Transverse colon (tissue), 3 donors: ENCODE measurements around the gene TMEM53.

ENCODE experiments used
- EP300 ChIP-seq: sonication (generic); formaldehyde crosslinking; IDR thresholded peaks from one replicate; pipeline ENCODE4 v1.6.1; 2017; ENCODE audit warnings: antibody characterized with exemption, low read depth
- TF ChIP-seq, protein P1 (sequence below), 5 experiments: fragments of 200-600 bp in 3 of 5; fragments of 450-650 bp in 2 of 5; sonication (generic) in 3 of 5; IDR thresholded peaks; 1 replicate in 2 of 5; 2 replicates in 3 of 5; pipeline ENCODE4 v1.5.1; 2016 to 2017; ENCODE audit warnings: antibody characterized with exemption in 5 of 5, inconsistent platforms in 3 of 5, mild to moderate bottlenecking in 2 of 5, moderate library complexity in 1 of 5

DNA sequence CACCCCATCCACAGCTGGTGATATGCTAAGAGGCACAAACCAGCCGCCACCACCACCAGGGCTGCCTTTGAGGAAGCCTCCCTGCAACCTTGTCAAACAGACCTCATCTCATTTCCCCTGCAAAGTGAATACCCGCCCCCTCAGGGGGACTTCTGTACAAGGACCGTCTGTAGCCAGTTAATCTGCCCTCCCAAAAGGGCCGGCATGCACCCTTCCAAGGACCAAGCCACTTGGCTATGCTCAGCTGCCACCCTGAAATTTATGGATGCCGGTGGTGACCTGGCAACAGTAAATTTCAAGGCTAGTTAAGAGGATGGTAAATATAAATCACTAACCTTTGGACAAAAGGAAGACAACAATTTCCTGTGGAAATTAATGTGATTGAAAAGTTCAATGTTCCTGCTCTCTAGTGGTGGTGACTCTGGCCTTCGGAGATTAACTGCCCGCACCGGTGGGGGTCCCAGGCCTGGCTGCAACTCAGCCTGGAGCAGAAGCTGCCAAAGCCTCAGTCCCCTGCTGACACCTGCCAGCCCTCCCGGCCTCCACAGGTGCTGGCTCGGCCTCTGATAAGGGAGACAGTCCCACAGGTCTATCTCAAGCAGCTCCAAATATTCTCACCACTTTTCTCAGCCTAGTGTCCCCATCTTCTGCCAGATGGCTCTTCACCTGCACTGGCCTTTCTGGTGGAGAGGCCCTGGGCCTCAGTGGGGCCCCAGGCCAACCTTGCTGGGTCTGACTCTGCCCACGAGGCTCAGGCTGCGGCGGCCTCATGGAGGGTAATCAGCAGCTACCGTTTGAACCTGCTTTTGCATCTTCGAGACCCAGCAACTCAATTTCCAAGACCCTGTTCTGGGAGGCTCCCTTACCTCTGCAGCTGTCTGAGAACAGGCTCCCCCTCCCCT, 12.2 kb downstream of the TMEM53 start:
- TF ChIP-seq EP300 = no peak
- TF ChIP-seq, protein P1, sequence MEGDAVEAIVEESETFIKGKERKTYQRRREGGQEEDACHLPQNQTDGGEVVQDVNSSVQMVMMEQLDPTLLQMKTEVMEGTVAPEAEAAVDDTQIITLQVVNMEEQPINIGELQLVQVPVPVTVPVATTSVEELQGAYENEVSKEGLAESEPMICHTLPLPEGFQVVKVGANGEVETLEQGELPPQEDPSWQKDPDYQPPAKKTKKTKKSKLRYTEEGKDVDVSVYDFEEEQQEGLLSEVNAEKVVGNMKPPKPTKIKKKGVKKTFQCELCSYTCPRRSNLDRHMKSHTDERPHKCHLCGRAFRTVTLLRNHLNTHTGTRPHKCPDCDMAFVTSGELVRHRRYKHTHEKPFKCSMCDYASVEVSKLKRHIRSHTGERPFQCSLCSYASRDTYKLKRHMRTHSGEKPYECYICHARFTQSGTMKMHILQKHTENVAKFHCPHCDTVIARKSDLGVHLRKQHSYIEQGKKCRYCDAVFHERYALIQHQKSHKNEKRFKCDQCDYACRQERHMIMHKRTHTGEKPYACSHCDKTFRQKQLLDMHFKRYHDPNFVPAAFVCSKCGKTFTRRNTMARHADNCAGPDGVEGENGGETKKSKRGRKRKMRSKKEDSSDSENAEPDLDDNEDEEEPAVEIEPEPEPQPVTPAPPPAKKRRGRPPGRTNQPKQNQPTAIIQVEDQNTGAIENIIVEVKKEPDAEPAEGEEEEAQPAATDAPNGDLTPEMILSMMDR (IDR thresholded peaks at IDR 0.05) = no peak
